ENCODE data around the gene FGL2.

Gene FGL2

DNA sequence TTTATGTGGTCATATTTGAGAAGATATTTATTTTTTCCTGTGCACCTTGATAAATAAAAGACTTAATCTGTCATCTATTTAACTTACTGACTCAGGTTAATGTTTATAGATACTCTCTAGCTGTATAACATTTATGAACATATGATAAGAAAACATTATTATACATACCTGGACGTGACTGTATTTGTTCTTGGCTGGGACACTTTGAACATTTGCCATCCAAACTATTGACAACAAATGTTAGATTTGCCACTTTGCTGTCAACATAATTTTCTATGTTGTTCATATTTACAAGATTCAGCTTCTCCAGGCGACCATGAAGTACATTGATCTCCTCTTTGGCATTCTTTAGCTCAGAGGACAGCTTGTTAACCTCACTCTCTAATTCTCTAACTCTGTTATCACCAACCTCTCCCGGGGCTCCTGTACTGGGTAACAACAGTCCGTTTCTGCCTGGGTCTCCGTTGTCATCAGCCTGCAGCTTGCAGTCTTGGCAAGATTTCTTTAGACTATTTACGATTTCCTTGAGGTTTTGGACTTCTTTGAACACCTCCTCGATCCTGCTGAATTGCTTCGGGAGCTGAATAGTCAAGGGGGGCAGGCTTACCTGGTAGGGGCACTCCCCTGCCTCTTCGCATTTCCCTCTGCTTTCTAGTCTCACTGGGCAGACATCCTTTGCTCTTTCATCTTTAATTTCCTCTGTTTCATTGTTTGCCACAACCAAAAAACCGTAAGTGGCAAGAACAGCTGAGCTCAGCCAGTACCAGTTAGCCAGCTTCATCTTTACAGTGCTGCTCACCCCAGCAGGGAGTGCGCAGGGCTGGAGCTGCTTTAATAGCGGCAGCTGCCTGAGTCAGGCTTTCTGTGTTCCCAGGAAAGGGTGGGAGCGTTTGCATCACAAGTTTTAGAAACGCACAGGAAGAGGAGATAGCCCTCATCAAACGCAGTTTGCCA, at the start of gene FGL2:
TSS of gene FGL2 (minus strand) at position 807 of the 954 bp plus-strand sequence. CDS start at position 781, 26 bp downstream.
- Mint-ChIP-seq H3K4me1 (ENCODE audit: low read depth) (peaks cover 23% of the 10 kb centered on the region), H3K4me3 (peak within 1 kb of the TSS; percentile 90), H3K27ac (peak within 1 kb of the TSS; percentile 98), H3K36me3 (ENCODE audit: low read depth) (peaks cover 42% of the 10 kb centered on the region), H3K27me3 (no peaks in the 10 kb centered on the region), H3K9me3 (no peaks in the 10 kb centered on the region)
- intact Hi-C loops (cut with micrococcal nuclease), result loop anchor here (2.0 to 10.0 kb wide), 2 partner anchors 48 to 136 kb away; no protein-coding TSS in a partner anchor

GRCh38 chr7:77248154-77248553, 48.5 kb upstream of the FGL2 start:
- H3K4me1 Mint-ChIP-seq (ENCODE audit: low read depth), result peaks cover 37% of the 10 kb centered on the region
- intact Hi-C loops (cut with micrococcal nuclease), result loop anchor here (5.0 kb wide), 1 partner anchor 84 kb away; no protein-coding TSS in a partner anchor
- H3K4me3 Mint-ChIP-seq, result no peak overlapping the region
- H3K36me3 Mint-ChIP-seq (ENCODE audit: low read depth), result no peaks in the 10 kb centered on the region
- H3K27me3 Mint-ChIP-seq, result no peaks in the 10 kb centered on the region
- no peaks in the 10 kb centered on the region for H3K9me3 Mint-ChIP-seq
- no peak overlapping the region for H3K27ac Mint-ChIP-seq

DNA sequence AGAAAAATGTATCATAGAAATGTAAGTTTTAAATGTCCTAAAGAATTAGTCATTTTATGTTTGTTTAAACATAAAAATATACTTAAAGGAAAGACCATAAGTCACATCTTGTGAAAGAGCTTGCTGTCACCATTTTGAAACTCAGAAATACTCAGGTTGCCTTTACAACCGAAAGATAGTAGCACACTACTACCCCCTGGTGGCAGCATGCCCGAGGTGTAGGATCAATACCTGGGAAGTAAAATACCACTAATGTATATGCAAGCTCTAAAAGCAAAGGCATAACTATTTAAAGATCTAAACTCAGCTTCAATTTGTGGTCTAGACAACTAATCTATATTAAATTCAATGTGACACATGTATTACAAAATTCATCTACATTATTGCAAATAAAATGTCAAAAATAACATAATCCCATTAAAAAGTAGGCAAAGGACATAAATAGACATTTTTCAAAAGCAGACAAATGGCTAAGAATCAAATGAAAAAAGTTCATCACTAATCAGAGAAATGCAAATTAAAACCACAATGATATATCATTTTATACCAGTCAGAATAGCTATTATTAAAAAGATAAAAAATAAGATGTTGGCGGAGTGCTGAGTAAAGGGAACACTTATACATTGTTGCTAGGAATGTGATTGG, 47.7 kb upstream of the FGL2 start:
- Mint-ChIP-seq H3K9me3 (no peaks in the 10 kb centered on the region), H3K36me3 (ENCODE audit: low read depth) (no peaks in the 10 kb centered on the region), H3K4me1 (ENCODE audit: low read depth) (peaks cover 44% of the 10 kb centered on the region), H3K4me3 (no peak overlapping the region), H3K27ac (no peak overlapping the region), H3K27me3 (no peaks in the 10 kb centered on the region)
- intact Hi-C loops (cut with micrococcal nuclease), result loop anchor here (2.0 to 5.0 kb wide), 3 partner anchors 49 to 121 kb away; partner anchors contain the start of gene FGL2

GRCh38 chr7:77246026-77246640, 46.5 kb upstream of the FGL2 start:
- intact Hi-C loops (cut with micrococcal nuclease), result loop anchor here (2.0 to 5.0 kb wide), 3 partner anchors 47 to 119 kb away; partner anchors contain the start of gene FGL2
- H3K27ac Mint-ChIP-seq, result peak overlapping the region; percentile 75
- no peaks in the 10 kb centered on the region for H3K27me3 Mint-ChIP-seq
- H3K4me3 Mint-ChIP-seq, result peak overlapping the region; percentile 71
- H3K9me3 Mint-ChIP-seq, result no peaks in the 10 kb centered on the region
- peaks cover 51% of the 10 kb centered on the region for H3K4me1 Mint-ChIP-seq (ENCODE audit: low read depth)
- H3K36me3 Mint-ChIP-seq (ENCODE audit: low read depth), result no peaks in the 10 kb centered on the region

GRCh38 chr7:77245015-77245755, 45.6 kb upstream of the FGL2 start:
- Mint-ChIP-seq H3K4me1 (ENCODE audit: low read depth) (peaks cover 56% of the 10 kb centered on the region), H3K27me3 (no peaks in the 10 kb centered on the region), H3K4me3 (peak overlapping the region; percentile 66), H3K9me3 (no peaks in the 10 kb centered on the region), H3K27ac (peak overlapping the region; percentile 75), H3K36me3 (ENCODE audit: low read depth) (no peaks in the 10 kb centered on the region)
- intact Hi-C loops (cut with micrococcal nuclease), result loop anchor here (5.0 kb wide), 1 partner anchor 87 kb away; no protein-coding TSS in a partner anchor

DNA sequence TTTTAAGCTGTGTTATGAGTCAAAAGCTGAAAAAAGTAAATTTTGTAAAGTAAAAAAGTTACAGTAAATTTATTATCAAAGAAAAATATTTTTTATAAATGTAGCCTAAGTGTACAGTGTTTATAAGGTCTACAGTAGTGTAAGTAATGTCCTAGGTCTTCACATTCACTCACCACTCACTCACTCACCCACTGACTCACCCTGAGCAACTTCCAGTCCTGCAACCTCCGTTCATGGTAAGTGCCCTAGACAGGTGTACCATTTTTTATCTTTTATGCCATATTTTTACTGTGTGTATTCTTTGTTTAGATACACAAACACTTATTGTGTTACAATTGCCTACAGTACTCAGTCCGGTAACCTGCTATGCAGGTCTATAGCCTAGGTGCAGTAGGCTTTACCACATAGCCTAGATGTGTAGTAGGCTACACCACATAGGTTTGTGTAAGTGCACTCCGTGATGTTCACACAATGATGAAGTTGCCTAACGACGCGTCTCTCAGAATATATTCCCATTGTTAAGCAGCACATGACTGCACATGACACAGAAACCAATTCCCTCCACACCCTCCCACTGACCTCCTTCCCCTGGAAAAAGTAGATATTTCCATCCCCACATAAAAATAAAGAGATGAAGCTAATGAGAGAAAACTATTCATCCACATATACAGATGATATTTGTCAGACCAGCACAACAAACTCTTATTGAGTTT, 44.8 kb upstream of the FGL2 start:
- Mint-ChIP-seq H3K36me3 (ENCODE audit: low read depth) (no peaks in the 10 kb centered on the region), H3K27me3 (no peaks in the 10 kb centered on the region), H3K4me3 (peak overlapping the region; percentile 37), H3K27ac (peak overlapping the region; percentile 60), H3K4me1 (ENCODE audit: low read depth) (peaks cover 57% of the 10 kb centered on the region), H3K9me3 (no peaks in the 10 kb centered on the region)
- intact Hi-C loops (cut with micrococcal nuclease), result no loop called here

- Mint-ChIP-seq H3K27ac (peak overlapping the region; percentile 63), H3K36me3 (ENCODE audit: low read depth) (no peaks in the 10 kb centered on the region), H3K27me3 (no peaks in the 10 kb centered on the region), H3K4me3 (no peak overlapping the region), H3K9me3 (no peaks in the 10 kb centered on the region), H3K4me1 (ENCODE audit: low read depth) (peaks cover 75% of the 10 kb centered on the region)
- intact Hi-C loops (cut with micrococcal nuclease), result no loop called here
Observed at GRCh38 chr7:77242554-77242953, 42.9 kb upstream of the FGL2 start.

- Mint-ChIP-seq H3K4me3 (peak overlapping the region; percentile 23), H3K36me3 (ENCODE audit: low read depth) (no peaks in the 10 kb centered on the region), H3K9me3 (no peaks in the 10 kb centered on the region), H3K27me3 (no peaks in the 10 kb centered on the region), H3K27ac (peak overlapping the region; percentile 63), H3K4me1 (ENCODE audit: low read depth) (peaks cover 80% of the 10 kb centered on the region)
- intact Hi-C loops (cut with micrococcal nuclease), result no loop called here
Observed at GRCh38 chr7:77242068-77242467, 42.4 kb upstream of the FGL2 start.

- Mint-ChIP-seq H3K9me3 (no peaks in the 10 kb centered on the region), H3K27ac (peak overlapping the region; percentile 92), H3K4me3 (peak overlapping the region; percentile 67), H3K27me3 (no peaks in the 10 kb centered on the region), H3K36me3 (ENCODE audit: low read depth) (no peaks in the 10 kb centered on the region), H3K4me1 (ENCODE audit: low read depth) (peaks cover 73% of the 10 kb centered on the region)
- intact Hi-C loops (cut with micrococcal nuclease), result loop anchor here (2.0 kb wide), 2 partner anchors 17 to 43 kb away; no protein-coding TSS in a partner anchor
Observed at GRCh38 chr7:77239471-77239870, 39.9 kb upstream of the FGL2 start.

- Mint-ChIP-seq H3K4me1 (ENCODE audit: low read depth) (peaks cover 69% of the 10 kb centered on the region), H3K9me3 (no peaks in the 10 kb centered on the region), H3K36me3 (ENCODE audit: low read depth) (no peaks in the 10 kb centered on the region), H3K27ac (peak overlapping the region; percentile 92), H3K4me3 (peak overlapping the region; percentile 67), H3K27me3 (no peaks in the 10 kb centered on the region)
- intact Hi-C loops (cut with micrococcal nuclease), result loop anchor here (2.0 kb wide), 2 partner anchors 16 to 42 kb away; no protein-coding TSS in a partner anchor
Observed at GRCh38 chr7:77238703-77239136, 39.1 kb upstream of the FGL2 start.

- peaks cover 16% of the 10 kb centered on the region for H3K9me3 Mint-ChIP-seq
- peaks cover 55% of the 10 kb centered on the region for H3K4me1 Mint-ChIP-seq (ENCODE audit: low read depth)
- no peaks in the 10 kb centered on the region for H3K27me3 Mint-ChIP-seq
- peak overlapping the region; percentile 35 for H3K27ac Mint-ChIP-seq
- peaks cover 8% of the 10 kb centered on the region for H3K36me3 Mint-ChIP-seq (ENCODE audit: low read depth)
- intact Hi-C loops (cut with micrococcal nuclease), result no loop called here
- no peak overlapping the region for H3K4me3 Mint-ChIP-seq
Observed at GRCh38 chr7:77235276-77235675, 35.7 kb upstream of the FGL2 start.

- Mint-ChIP-seq H3K4me3 (no peak overlapping the region), H3K4me1 (ENCODE audit: low read depth) (peaks cover 27% of the 10 kb centered on the region), H3K27ac (peak overlapping the region; percentile 14)
Observed at GRCh38 chr7:77232467-77232866, 32.8 kb upstream of the FGL2 start.

More at GRCh38 chr7:77232467-77232866, 32.8 kb upstream of the FGL2 start:
- Mint-ChIP-seq H3K27me3 (no peaks in the 10 kb centered on the region), H3K36me3 (ENCODE audit: low read depth) (peaks cover 12% of the 10 kb centered on the region), H3K9me3 (peaks cover 20% of the 10 kb centered on the region)
- intact Hi-C loops (cut with micrococcal nuclease), result no loop called here
